ENCODE data around the gene ITGA2. TPM values are rescaled to one million over a fixed set of nuclear protein-coding genes. Genes with fewer than 3 reads are reported as not detected.

The ITGA2 gene
- total and polyA plus RNA-seq, 2 donors, result 3.5 to 4.1 TPM

DNA sequence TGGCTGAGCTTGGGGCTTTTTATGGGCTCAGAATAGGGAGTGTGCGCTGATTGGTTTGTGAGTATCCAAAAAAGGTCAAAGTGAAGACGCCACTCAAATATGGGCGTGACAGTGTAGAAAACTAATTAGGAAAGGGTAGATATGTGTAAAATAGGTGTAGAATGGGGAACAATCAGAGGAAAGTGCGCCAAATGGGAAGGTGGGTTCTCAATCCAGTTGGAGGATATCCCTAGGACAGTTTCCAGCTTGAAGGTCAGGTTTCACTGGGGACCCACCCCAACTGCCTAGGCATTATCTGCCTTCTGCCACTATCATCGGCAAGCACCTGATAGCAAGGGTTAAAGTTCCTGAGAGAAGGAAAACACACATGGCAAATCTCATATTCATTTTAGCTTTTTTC, 129.7 kb downstream of the ITGA2 start:
- Histone ChIP-seq H3K27me3 (ENCODE audit: control insufficient read depth in 2 of 2, insufficient read depth in 1 of 2, low read length in 1 of 2) (no peaks in the 10 kb centered on the region), H3K4me3 (ENCODE audit: low read length in 2 of 2) (no peak overlapping the region), H3K36me3 (ENCODE audit: control insufficient read depth in 2 of 2, insufficient read depth in 2 of 2, low read length in 1 of 2) (no peaks in the 10 kb centered on the region), H3K9me3 (ENCODE audit: control insufficient read depth in 2 of 2, insufficient read depth in 1 of 2, low read length in 1 of 2) (no peaks in the 10 kb centered on the region), H3K4me1 (ENCODE audit: control insufficient read depth in 2 of 2, insufficient read depth in 2 of 2, low read length in 2 of 2) (no peaks in the 10 kb centered on the region), H3K27ac (ENCODE audit: low read depth in 1 of 2, low read length in 1 of 2) (no peak overlapping the region)
- DNase-seq (ENCODE audit: low read depth in 6 of 9, low spot score in 9 of 9), result no peak
- 90% methylated on average over 5 of the region's 5 CpGs for WGBS

DNA sequence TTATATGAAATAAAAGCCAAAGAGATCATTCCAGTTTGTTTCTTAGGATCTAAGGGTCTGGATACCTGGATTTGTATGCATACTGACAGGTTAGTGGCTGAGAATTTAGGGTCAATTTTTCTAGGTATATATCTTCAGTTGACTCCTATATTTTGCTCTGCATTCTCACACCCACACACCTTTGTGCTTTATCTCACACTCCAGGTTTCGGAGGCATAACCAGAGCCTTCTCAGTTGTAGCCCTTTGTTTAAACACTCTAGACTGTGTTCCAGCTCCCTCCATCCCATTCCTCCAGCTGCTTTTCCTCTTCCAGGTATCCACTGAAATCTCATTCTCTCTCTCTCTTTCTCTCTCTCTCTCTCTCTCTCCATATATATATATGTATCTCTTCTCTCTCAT, 131.0 kb downstream of the ITGA2 start:
- Histone ChIP-seq H3K36me3 (ENCODE audit: control insufficient read depth in 2 of 2, insufficient read depth in 2 of 2, low read length in 1 of 2) (no peaks in the 10 kb centered on the region), H3K9me3 (ENCODE audit: control insufficient read depth in 2 of 2, insufficient read depth in 1 of 2, low read length in 1 of 2) (no peaks in the 10 kb centered on the region), H3K27me3 (ENCODE audit: control insufficient read depth in 2 of 2, insufficient read depth in 1 of 2, low read length in 1 of 2) (no peaks in the 10 kb centered on the region), H3K4me1 (ENCODE audit: control insufficient read depth in 2 of 2, insufficient read depth in 2 of 2, low read length in 2 of 2) (no peaks in the 10 kb centered on the region), H3K4me3 (ENCODE audit: low read length in 2 of 2) (no peak overlapping the region), H3K27ac (ENCODE audit: low read depth in 1 of 2, low read length in 1 of 2) (no peak overlapping the region)
- DNase-seq (ENCODE audit: low read depth in 6 of 9, low spot score in 9 of 9), result no peak
- 97% methylated on average over 1 of the region's 1 CpG for WGBS

GRCh38 chr5:53123702-53124101, 134.6 kb downstream of the ITGA2 start:
- Histone ChIP-seq H3K36me3 (ENCODE audit: control insufficient read depth in 2 of 2, insufficient read depth in 2 of 2, low read length in 1 of 2) (no peaks in the 10 kb centered on the region), H3K27me3 (ENCODE audit: control insufficient read depth in 2 of 2, insufficient read depth in 1 of 2, low read length in 1 of 2) (no peaks in the 10 kb centered on the region), H3K4me1 (ENCODE audit: control insufficient read depth in 2 of 2, insufficient read depth in 2 of 2, low read length in 2 of 2) (no peaks in the 10 kb centered on the region), H3K9me3 (ENCODE audit: control insufficient read depth in 2 of 2, insufficient read depth in 1 of 2, low read length in 1 of 2) (no peaks in the 10 kb centered on the region), H3K27ac (ENCODE audit: low read depth in 1 of 2, low read length in 1 of 2) (no peak overlapping the region), H3K4me3 (ENCODE audit: low read length in 2 of 2) (no peak overlapping the region)
- no peak for DNase-seq (ENCODE audit: low read depth in 6 of 9, low spot score in 9 of 9)

DNA sequence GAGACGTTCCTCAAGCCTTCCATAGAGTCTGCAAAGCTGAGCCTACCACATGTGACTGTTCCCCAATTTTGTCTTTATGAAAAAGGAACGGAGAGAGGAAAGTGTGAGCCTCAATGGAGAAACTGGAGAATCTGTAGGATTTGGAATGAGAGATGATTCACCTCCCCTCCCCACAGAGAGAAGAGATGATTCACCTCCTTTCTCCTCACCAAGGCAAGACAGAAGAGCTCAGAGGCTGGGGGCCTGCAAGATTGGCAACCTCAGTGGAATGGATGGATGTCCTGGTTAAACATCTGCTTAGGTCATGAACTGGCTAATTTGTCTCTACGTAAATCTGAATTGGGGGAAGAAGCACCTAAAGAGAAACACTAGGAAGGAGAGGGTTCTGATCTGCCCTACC, 137.4 kb downstream of the ITGA2 start:
- H3K4me3 ChIP-seq (ENCODE audit: low read length in 2 of 2), result no peak overlapping the region
- WGBS, result 99% methylated on average over 3 of the region's 3 CpGs

GRCh38 chr5:53127107-53127506, 138.0 kb downstream of the ITGA2 start:
- Histone ChIP-seq H3K4me1 (ENCODE audit: control insufficient read depth in 2 of 2, insufficient read depth in 2 of 2, low read length in 2 of 2) (no peaks in the 10 kb centered on the region), H3K9me3 (ENCODE audit: control insufficient read depth in 2 of 2, insufficient read depth in 1 of 2, low read length in 1 of 2) (no peaks in the 10 kb centered on the region), H3K4me3 (ENCODE audit: low read length in 2 of 2) (no peak overlapping the region), H3K36me3 (ENCODE audit: control insufficient read depth in 2 of 2, insufficient read depth in 2 of 2, low read length in 1 of 2) (no peaks in the 10 kb centered on the region), H3K27ac (ENCODE audit: low read depth in 1 of 2, low read length in 1 of 2) (no peak overlapping the region), H3K27me3 (ENCODE audit: control insufficient read depth in 2 of 2, insufficient read depth in 1 of 2, low read length in 1 of 2) (no peaks in the 10 kb centered on the region)
- DNase-seq (ENCODE audit: low read depth in 6 of 9, low spot score in 9 of 9), result no peak
- WGBS, result 0% methylated on average over 1 of the region's 1 CpG

More for the DNA sequence above, 137.4 kb downstream of the ITGA2 start:
- Histone ChIP-seq H3K27me3 (ENCODE audit: control insufficient read depth in 2 of 2, insufficient read depth in 1 of 2, low read length in 1 of 2) (no peaks in the 10 kb centered on the region), H3K36me3 (ENCODE audit: control insufficient read depth in 2 of 2, insufficient read depth in 2 of 2, low read length in 1 of 2) (no peaks in the 10 kb centered on the region), H3K27ac (ENCODE audit: low read depth in 1 of 2, low read length in 1 of 2) (no peak overlapping the region), H3K9me3 (ENCODE audit: control insufficient read depth in 2 of 2, insufficient read depth in 1 of 2, low read length in 1 of 2) (no peaks in the 10 kb centered on the region), H3K4me1 (ENCODE audit: control insufficient read depth in 2 of 2, insufficient read depth in 2 of 2, low read length in 2 of 2) (no peaks in the 10 kb centered on the region)
- no peak for DNase-seq (ENCODE audit: low read depth in 6 of 9, low spot score in 9 of 9)

- H3K27me3 ChIP-seq (ENCODE audit: control insufficient read depth in 2 of 2, insufficient read depth in 1 of 2, low read length in 1 of 2), result no peaks in the 10 kb centered on the region
- no peak overlapping the region for H3K27ac ChIP-seq (ENCODE audit: low read depth in 1 of 2, low read length in 1 of 2)
- whole genome bisulfite sequencing, result 88% methylated on average over 1 of the region's 1 CpG
Measured at GRCh38 chr5:53128481-53128880, 139.3 kb downstream of the ITGA2 start.

GRCh38 chr5:53130266-53130665, 141.1 kb downstream of the ITGA2 start:
- DNase-seq (ENCODE audit: low read depth in 6 of 9, low spot score in 9 of 9), result no peak
- H3K9me3 ChIP-seq (ENCODE audit: control insufficient read depth in 2 of 2, insufficient read depth in 1 of 2, low read length in 1 of 2), result no peaks in the 10 kb centered on the region
- H3K4me1 ChIP-seq (ENCODE audit: control insufficient read depth in 2 of 2, insufficient read depth in 2 of 2, low read length in 2 of 2), result no peaks in the 10 kb centered on the region
- H3K36me3 ChIP-seq (ENCODE audit: control insufficient read depth in 2 of 2, insufficient read depth in 2 of 2, low read length in 1 of 2), result no peaks in the 10 kb centered on the region
- 79% methylated on average over 2 of the region's 2 CpGs for WGBS
- H3K4me3 ChIP-seq (ENCODE audit: low read length in 2 of 2), result no peak overlapping the region
- no peaks in the 10 kb centered on the region for H3K27me3 ChIP-seq (ENCODE audit: control insufficient read depth in 2 of 2, insufficient read depth in 1 of 2, low read length in 1 of 2)
- no peak overlapping the region for H3K27ac ChIP-seq (ENCODE audit: low read depth in 1 of 2, low read length in 1 of 2)

More at GRCh38 chr5:53128481-53128880, 139.3 kb downstream of the ITGA2 start:
- Histone ChIP-seq H3K36me3 (ENCODE audit: control insufficient read depth in 2 of 2, insufficient read depth in 2 of 2, low read length in 1 of 2) (no peaks in the 10 kb centered on the region), H3K9me3 (ENCODE audit: control insufficient read depth in 2 of 2, insufficient read depth in 1 of 2, low read length in 1 of 2) (no peaks in the 10 kb centered on the region), H3K4me3 (ENCODE audit: low read length in 2 of 2) (no peak overlapping the region), H3K4me1 (ENCODE audit: control insufficient read depth in 2 of 2, insufficient read depth in 2 of 2, low read length in 2 of 2) (no peaks in the 10 kb centered on the region)
- DNase-seq (ENCODE audit: low read depth in 6 of 9, low spot score in 9 of 9), result no peak

GRCh38 chr5:53133020-53133419, 143.9 kb downstream of the ITGA2 start:
- H3K36me3 ChIP-seq (ENCODE audit: control insufficient read depth in 2 of 2, insufficient read depth in 2 of 2, low read length in 1 of 2), result no peaks in the 10 kb centered on the region
- H3K4me3 ChIP-seq (ENCODE audit: low read length in 2 of 2), result no peak overlapping the region
- DNase-seq (ENCODE audit: low read depth in 6 of 9, low spot score in 9 of 9), result no peak
- WGBS, result 97% methylated on average over 1 of the region's 1 CpG
- no peak overlapping the region for H3K27ac ChIP-seq (ENCODE audit: low read depth in 1 of 2, low read length in 1 of 2)
- no peaks in the 10 kb centered on the region for H3K9me3 ChIP-seq (ENCODE audit: control insufficient read depth in 2 of 2, insufficient read depth in 1 of 2, low read length in 1 of 2)
- H3K27me3 ChIP-seq (ENCODE audit: control insufficient read depth in 2 of 2, insufficient read depth in 1 of 2, low read length in 1 of 2), result no peaks in the 10 kb centered on the region
- H3K4me1 ChIP-seq (ENCODE audit: control insufficient read depth in 2 of 2, insufficient read depth in 2 of 2, low read length in 2 of 2), result no peaks in the 10 kb centered on the region

Data from thymus (tissue), 11 donors.